Activated CD8-positive, alpha-beta memory T cell treated with anti-CD3 and anti-CD28 coated beads for 4 hours (primary cell): ENCODE results near the gene ADCY3.

Experiments
- DNase-seq, 2 donors: peaks; one replicate each; pipeline ENCODE4 v3.0.0-alpha.2; 2020; ENCODE audit warnings: low read depth in 2 of 2

ADCY3 gene

DNA sequence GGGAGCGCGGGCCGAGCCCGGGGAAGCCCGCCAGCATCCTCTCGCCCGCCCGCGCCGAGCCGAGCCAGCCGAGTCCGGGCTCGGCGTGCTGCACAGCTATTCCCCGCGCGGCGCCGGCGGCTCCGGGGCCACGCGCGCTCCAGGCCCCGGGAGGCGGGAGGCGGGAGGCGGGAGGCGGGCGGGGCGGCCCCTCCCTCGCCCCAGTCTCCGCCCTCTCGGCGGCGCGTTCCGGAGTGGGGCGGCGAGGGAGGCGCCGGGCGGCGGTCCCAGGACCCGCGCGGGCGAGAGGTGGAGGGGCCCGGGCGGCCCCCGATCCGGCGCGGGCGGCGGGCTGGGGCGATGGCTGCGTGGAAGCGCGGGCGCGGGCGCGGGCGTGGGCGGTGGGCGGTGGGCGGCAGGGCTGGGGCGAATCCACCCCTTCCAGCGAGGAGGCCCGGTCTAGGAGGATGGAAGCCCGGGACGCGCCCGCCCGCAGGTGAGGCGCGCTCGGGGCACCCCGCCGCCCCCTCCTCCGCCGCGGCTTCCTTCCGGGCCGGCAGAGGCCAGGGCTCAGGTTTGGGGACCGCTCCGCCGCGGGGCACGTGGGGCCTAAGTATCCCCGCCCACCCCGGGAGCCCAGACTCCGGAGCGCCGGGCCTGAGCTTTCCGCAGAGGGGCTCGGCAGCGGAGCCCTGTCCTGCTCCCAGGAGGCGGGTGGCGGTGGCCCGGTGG lies at the start of gene ADCY3:
Gene ADCY3, minus strand, starts transcription at position 140 of the 711 bp plus-strand sequence. CDS start 1,250 bp downstream, outside the sequence.
- DNase-seq: peak; percentile 26 to 27

DNA sequence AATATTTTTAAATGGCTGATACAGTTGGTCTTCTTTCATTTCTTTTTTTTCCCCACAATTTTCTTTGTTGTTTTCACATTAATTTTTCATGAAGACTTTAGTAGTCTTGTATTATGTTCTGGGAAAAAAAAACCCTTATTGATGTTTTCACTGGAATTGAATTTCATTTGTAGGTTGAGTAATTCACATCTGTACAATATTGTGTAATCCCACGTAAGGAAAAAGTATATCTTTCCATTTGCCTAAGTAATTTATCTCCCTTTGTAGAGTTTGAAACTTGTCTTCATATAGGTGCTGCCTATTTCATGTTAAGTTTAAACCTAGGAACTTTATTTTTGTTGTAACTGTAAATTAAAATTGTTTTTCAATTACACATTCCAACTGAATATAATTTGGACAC lies 49.7 kb upstream of the ADCY3 start:
- DNase-seq: no peak

DNA sequence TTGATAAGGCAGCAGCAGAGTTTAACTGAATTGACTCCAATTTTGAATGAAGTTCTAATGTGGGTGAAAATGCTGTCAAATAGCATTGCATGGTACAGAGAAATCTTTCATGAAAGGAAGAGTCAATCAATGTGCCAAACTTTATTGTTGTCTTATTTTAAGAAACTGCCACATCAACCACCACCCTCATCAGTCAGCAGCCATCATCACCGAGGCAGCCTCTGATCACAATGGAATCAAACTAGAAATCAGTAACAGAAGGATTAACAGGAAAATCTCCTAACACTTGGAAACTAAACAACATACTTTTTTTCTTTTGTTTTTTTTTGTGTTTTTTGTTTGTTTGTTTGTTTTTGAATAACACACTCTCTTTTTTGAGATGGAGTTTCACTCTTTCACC lies 41.9 kb upstream of the ADCY3 start:
- no peak for DNase-seq

DNA sequence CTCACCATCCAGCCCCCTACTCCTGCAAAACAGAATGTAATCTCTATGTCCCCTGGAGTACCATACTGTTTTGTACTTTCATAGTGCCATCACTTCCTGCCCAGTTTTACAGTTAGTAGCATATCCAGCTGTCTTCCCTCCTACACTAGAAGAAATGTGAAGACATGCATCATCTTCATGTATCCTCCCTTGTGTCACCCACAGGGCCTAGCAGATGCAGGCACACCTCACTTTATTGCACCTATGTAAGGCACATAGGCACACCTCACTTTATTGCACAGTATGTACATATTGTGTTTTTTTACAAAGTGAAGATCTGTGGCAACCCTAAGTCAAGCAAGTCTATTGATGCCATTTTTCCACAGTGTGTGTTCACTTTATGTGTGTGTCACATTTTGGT lies 39.7 kb upstream of the ADCY3 start:
- no peak for DNase-seq

DNA sequence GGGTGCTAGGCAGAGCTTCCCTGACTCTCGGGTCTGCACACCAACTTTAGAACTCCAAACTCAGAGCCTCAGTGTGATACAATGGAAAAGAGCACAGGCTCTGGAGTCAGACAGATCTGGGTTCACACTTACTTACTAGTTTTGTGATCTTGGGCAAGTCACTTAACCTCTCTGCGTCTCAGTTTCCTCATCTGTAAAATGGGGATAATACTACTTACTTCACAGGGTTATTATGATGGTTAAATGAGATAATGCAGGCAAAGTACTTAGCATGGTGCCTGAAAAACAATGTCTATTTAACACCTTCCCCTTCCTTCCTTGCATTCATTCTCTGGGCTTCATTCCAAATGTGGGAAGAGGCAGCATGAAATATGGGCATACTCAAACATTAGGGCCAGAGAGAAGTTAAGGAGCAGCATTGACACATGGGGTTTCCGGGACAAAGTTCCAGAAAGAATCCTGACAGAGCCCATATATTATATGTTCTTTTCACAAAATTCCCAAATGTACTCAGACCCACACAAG lies 38.4 kb upstream of the ADCY3 start:
- DNase-seq: no peak

DNA sequence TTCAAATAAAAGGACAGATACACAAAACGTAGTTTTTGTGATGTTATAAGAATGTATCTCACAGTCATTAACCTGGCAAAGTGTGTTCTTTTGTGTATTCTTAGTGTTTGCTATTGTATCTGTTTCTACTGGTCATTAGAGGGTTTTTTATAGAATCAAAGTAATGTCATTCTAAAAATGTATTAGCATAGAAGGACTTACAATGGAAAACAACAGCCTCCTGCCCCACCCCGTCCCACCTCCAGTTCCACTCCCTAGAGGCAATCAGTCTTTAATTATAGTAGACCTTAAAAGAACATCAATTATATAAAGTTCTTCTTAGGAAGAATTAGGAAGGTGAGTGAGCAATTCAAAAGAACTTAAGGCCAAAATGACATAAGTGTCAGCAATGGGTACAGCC lies 37.9 kb upstream of the ADCY3 start:
- DNase-seq: no peak

DNA sequence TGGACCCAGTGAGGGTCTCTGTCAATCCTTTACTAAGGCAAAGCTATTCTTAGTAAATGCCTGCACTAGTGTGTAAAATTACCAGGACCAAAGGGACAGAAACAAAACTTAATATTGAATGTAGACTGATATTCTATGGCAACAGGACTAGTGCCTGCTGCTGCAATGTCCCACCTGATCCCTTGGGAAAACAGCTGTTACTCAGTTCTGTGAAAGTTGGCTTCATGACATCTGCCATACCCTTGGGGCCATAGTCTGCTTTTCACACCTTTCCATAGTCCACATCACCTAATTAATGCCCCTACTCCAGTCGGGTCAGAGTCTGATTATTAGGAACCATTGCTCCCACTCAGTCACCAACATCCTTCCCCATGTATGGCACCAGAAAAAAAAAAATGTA lies 37.2 kb upstream of the ADCY3 start:
- no peak for DNase-seq

DNA sequence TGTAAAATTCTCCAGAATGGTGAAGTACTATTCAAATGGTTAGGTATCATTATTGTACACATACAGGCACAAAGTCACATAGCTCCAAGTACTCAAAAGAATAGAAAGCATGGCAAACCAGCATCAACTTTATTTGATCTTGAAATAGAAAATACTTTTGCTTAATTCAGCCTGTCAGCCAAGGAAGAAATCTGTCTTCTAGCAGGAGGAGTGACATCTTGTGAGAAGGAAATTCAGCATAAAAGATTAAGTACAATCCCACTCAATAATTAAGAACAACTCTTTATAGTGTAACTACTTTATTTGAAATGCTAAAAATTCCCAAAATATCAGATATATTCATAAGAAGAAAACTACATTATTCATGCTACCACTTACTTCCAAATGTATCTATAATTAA lies 35.9 kb upstream of the ADCY3 start:
- no peak for DNase-seq

DNA sequence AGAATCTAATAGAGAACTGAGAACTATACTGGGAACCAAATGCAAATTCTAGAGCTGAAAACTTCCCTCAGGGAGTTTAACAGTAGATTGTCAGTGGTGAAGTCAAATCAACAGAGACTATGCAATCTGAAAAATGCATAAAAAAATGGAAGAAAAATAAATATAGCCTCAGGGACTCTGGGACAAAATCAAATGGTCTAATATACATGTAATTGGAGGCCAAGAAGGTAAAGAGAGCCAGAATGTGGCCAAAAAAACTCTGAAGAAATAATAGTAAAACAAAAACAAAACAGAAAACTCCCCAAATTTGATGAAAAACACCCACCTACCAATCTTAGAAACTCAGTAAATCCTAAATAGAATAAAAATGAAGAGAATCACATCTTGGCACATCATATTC lies 35.2 kb upstream of the ADCY3 start:
- DNase-seq: no peak

DNA sequence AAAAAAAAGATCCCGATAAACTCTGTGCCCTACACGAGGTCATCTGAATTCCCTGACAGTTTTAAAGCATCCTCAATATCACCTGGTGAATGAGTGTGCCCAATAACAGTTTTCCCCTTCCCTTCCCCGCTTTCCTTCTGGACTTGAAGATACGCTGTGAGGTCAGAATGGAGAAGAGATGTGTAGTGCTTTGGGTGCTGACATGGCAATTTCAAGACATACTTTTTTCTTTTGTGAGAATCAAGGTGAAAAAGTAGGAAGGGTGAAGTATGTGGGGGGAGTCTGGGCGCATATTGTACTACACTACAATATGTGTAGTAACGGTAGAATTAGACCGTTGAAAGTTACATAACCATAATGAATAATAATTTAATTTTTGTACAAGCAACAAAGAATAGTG lies 30.1 kb upstream of the ADCY3 start:
- no peak for DNase-seq

DNA sequence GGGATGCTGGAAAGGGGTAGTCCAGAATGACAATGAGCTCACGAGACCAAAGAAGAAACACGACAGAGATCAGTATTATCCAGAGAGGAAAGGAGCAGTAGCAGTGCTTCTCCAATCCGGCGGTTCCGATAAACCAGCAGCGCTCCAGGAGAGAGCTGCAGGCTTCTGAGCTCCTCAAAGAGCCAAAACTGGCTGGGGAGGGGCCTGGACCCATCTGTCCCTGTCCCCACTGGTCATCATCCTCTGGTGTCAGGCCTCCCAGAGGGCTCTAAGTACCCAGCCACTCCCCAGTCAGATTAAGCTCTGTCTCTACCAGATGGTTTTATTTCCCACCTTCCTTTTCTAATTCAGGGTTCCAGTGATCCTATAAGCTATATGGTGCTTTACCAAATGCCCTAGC lies 28.5 kb upstream of the ADCY3 start:
- no peak for DNase-seq

DNA sequence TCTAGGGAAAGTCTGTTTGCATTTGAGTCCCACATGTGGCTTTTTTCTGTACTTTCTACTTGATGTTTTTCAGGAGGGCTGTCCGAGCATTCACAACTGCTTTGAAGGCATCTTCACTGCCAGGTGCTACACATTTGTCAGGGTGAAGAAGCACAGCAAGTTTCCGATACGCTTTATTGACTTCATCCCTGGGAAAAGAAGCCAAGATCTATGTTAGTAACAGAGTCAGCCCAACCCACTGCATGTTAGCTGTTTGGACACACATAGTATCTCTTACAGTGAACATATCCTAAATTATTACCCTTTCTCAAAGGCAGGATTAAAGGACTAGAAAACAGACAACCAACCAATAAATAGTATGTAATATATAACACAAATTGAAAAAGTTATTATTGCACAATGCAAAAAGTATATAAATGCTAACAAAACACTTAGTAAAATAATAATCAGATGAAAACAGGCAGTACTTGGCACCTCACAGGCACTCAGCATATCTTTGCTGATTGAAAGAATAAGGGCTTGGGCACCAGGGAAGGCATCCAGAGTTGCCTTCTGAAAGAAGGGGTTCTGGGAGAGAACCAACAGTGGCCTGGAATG lies 27.6 kb upstream of the ADCY3 start:
- no peak for DNase-seq

DNA sequence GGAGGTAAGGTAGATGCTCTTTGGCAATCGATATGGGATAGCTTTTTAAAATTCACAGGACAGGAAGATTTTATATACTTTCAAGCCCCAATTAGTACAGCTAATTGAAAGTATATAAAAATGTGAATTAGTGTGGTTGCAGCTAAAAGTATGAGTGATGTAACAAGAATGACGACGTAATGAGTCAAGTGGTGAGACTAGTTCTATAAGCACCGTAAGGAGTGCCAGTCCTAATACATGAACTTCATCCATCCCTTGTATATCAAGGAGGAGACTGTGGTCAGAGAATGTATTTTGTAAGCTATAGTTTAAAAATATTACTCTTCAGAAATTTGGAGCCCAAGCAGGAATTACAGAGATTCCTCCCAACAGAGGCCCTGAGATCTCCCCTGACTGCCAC lies 25.9 kb upstream of the ADCY3 start:
- DNase-seq: no peak

DNA sequence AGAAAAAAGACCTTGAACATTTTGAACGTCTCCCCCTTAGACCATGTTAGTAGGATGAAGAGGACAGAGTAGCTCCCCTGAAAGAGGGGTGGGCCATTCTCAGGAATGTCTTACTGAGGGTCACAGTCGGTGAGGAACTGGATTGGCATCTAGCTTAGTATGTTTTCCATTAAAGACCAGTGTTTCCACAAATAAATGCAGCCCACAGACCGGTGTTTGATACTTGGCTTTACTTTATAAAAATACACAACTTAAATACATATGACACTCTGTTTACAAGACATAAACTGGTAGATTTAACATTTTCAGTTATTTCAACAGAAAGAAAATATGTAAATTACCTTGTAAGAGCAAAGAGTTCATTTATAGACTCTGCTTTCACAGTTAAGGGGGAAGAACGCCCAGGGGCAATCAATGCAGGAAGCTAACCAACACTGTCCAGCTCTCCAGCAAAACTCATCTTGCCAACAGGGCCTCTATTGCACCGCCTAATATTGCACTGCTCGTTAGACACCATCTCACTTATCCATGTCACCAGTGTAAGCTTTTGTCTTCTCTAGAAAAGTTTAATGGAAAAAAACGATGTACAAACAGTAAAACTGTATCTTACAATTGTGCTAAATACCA lies 23.5 kb upstream of the ADCY3 start:
- no peak for DNase-seq

DNA sequence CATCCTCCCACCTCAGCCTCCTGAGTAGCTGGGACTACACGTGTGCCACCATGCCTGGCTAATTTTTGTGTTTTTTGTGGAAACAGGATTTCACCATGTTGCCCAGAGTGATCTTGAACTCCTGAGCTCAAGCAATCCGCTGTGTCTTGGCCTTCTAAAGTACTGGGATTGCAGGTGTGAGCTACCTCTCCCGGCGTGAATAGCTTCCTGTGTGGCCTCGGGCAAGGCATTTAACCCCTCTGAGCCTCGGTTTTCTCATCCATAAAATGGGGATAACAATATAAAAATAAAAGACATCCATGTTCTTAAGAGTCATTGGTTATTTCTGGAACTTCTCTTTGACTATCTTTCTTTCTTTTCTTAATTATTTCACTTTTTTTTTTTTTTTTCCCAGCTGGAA lies 19.3 kb upstream of the ADCY3 start:
- DNase-seq: no peak

DNA sequence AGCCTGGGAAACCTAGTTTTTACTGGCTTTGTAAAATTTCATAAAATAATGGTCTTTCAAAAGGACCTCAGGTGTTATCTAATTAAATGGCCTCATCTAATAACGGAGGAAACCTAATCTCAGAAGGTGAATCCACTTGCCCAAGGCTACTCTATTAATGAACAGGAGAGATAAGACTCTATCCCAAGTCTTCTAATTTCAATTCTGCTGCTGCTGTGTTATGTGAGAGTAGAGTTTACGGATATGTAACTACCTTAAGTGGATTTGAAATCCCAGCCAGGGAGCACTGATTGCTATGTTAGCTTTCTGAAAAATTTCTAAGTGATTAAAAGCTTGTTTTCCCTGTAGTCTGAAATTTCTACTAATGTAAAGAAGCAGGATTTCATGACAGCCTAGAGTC lies 17.2 kb upstream of the ADCY3 start:
- DNase-seq: no peak

DNA sequence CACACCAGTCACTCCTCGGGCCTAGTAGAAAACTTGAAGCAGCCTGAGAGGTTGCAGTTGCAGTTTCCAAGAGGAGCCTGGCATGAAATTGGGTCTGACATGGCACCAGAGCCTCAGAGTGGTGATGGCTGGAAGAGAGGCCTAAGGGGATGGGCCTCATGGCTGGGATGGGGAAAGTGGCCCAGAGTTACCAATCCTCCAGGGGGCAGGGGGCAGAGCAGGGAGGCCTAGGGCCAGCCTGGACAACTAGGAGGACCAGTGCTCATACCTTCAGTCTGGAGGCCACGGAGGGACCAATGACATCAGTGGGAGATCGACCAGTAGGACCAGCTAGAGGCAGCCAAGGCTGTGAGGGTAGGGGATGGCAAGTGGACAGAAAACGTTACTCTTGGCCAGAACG lies 15.1 kb upstream of the ADCY3 start:
- no peak for DNase-seq

DNA sequence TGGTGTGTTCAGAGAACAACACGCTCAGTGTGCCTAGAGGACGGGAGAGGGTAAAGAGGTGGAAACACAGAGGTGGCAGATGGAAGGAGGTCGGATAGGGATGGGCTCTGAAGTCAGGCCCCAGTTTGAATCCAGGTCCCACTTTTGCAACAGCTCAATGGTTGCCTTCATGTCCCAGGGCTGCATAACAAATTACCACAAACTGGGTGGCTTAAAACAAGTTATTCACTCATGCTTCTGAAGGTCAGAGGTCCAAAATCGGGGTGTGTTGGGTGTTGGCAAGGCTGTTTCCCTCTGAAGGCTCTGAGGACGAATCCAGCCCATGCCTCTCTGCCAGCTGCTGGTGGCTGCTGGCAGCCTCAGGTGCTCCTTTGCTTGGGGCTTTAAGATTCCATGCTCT lies 12.7 kb upstream of the ADCY3 start:
- no peak for DNase-seq

DNA sequence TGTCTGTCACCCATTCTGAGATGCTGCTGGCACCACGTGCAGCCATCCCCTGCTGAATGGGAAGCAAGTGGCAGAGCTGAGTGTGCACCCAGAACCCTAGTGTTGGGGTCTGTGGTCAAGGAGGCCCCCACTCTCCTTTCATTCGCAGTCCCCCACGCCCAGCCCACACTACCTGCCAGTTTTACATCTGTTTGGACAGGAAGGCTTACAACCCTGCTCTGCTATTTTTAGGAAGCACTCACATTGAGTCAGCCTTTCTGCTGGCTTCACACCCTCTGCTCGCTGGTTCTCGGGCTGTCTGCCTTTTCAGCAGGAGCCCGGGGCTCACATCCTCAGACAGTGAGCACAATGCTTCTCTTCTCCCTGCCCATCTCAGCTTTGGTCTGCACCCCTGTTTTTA lies 10.7 kb upstream of the ADCY3 start:
- DNase-seq: no peak

DNA sequence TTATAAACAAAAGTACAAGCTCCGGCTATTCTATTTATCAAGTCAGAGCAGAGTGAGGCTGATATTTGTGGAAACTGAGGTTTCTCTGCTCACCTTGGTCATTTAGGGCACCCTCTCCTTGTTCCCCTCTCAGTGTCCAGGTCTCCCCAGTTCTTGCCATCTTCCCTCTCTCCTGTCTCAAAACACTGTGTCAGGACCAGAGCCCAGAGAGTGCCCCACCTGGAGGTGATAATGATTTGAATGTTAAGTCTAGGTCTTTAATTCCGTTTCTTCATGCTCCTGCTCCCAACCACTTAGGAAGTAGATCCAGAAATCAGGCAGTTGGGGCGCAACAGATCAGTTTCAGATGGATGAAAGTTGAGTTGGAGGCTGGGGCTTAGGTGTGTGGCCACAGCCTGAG lies 9.2 kb upstream of the ADCY3 start:
- no peak for DNase-seq

DNA sequence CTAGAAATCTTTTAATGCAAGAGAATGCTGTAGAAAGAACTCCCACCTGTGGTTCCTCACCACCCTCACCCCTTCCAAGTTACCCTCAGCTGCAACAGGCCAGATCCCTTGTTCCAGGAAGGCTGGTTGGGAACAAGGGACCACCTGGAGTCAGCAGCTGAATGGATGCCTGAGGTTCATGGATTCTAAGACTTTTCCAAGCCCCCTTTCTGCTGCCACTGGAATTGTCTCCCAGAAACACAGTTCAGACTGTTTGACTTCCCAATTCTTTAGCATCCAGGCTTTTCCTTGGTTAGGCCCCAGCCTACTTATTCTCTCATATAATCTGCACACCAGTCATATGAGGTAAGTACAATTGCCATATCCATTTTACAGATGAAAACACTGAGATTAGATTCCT lies 8.0 kb upstream of the ADCY3 start:
- no peak for DNase-seq

DNA sequence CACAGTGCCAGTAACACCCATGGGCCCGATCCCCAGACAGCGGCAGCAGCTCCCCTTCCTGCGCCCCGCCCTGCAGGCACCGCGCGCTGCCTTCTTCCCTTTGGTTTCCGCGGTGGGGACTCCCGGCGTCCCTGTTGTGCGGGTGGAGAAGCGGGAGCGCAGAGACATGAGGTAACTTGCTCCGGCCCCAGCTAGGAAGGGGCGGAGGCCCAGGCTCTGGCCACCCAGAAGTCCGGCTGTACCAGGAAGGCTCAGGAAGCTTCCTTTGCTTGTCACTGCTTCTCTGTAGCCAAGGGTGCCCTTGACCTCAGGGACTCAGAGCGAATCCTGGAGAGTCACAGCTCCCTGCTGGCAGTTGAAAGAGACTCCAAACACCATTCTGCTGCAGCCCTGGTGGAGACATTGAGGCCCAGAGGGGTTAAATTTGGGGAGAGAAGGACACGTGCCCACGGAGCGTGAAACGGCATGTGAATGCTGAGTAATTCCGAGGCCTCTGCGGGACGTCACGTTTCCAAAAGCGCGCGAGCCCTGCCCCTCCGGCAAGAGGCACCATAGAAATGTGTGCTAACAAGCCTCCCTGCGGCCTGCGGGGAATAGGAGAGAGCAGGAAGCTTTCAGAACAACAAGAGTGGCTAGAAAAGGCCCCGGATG lies 6.7 kb upstream of the ADCY3 start:
- DNase-seq: no peak

DNA sequence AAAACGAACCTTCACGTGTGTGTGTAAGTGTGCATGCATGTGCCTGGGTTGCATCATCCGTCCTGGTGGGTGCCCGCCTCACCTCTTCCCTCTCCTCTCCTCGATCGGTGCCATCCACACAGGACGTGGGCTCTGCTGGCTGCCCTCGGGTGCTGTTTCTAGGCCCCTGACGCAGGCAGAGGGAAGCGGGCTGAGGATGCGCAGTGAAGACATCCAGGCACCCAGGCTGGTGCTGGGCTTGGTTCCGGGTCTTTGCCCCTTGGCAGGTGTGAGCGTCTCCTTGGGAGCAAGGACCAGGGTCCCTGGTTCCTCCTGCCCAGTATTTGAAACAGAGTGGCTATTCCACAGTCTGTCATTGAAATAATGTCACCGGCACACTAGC lies 6.2 kb upstream of the ADCY3 start:
- DNase-seq: no peak
